ENCODE data around the gene DENND1B.

The DENND1B gene

GRCh38 chr1:197672347-197672746, 102.9 kb downstream of the DENND1B start:
- H3K4me1 Mint-ChIP-seq (ENCODE audit: low read depth) = peaks cover 15% of the 10 kb centered on the region
- no peaks in the 10 kb centered on the region for H3K9me3 Mint-ChIP-seq
- H3K4me3 Mint-ChIP-seq = no peak overlapping the region

GRCh38 chr1:197671920-197672319, 103.4 kb downstream of the DENND1B start:
- no peak overlapping the region for H3K27ac Mint-ChIP-seq
- H3K9me3 Mint-ChIP-seq = no peaks in the 10 kb centered on the region
- H3K4me1 Mint-ChIP-seq (ENCODE audit: low read depth) = peaks cover 11% of the 10 kb centered on the region
- H3K27me3 Mint-ChIP-seq = no peaks in the 10 kb centered on the region
- no peaks in the 10 kb centered on the region for H3K36me3 Mint-ChIP-seq (ENCODE audit: low read depth)
- no peak overlapping the region for H3K4me3 Mint-ChIP-seq

More at GRCh38 chr1:197672347-197672746, 102.9 kb downstream of the DENND1B start:
- Mint-ChIP-seq H3K27ac (no peak overlapping the region), H3K36me3 (ENCODE audit: low read depth) (no peaks in the 10 kb centered on the region), H3K27me3 (no peaks in the 10 kb centered on the region)

GRCh38 chr1:197671140-197671539, 104.1 kb downstream of the DENND1B start:
- Mint-ChIP-seq H3K9me3 (no peaks in the 10 kb centered on the region), H3K27me3 (no peaks in the 10 kb centered on the region), H3K27ac (no peak overlapping the region)

GRCh38 chr1:197666769-197667285, 108.5 kb downstream of the DENND1B start:
- Mint-ChIP-seq H3K4me3 (no peak overlapping the region), H3K36me3 (ENCODE audit: low read depth) (no peaks in the 10 kb centered on the region), H3K9me3 (no peaks in the 10 kb centered on the region), H3K27me3 (no peaks in the 10 kb centered on the region), H3K27ac (no peak overlapping the region), H3K4me1 (ENCODE audit: low read depth) (no peaks in the 10 kb centered on the region)

More at GRCh38 chr1:197671140-197671539, 104.1 kb downstream of the DENND1B start:
- H3K4me3 Mint-ChIP-seq = no peak overlapping the region
- H3K4me1 Mint-ChIP-seq (ENCODE audit: low read depth) = peaks cover 11% of the 10 kb centered on the region
- H3K36me3 Mint-ChIP-seq (ENCODE audit: low read depth) = no peaks in the 10 kb centered on the region

GRCh38 chr1:197664391-197664790, 110.9 kb downstream of the DENND1B start:
- Mint-ChIP-seq H3K27me3 (no peaks in the 10 kb centered on the region), H3K27ac (no peak overlapping the region), H3K36me3 (ENCODE audit: low read depth) (no peaks in the 10 kb centered on the region), H3K4me3 (no peak overlapping the region), H3K9me3 (no peaks in the 10 kb centered on the region), H3K4me1 (ENCODE audit: low read depth) (peaks cover 5% of the 10 kb centered on the region)

- H3K4me3 Mint-ChIP-seq = no peak overlapping the region
- no peaks in the 10 kb centered on the region for H3K9me3 Mint-ChIP-seq
- H3K36me3 Mint-ChIP-seq (ENCODE audit: low read depth) = no peaks in the 10 kb centered on the region
- H3K27ac Mint-ChIP-seq = no peak overlapping the region
- H3K4me1 Mint-ChIP-seq (ENCODE audit: low read depth) = peaks cover 7% of the 10 kb centered on the region
- no peaks in the 10 kb centered on the region for H3K27me3 Mint-ChIP-seq
Observed at GRCh38 chr1:197663162-197663953, 111.9 kb downstream of the DENND1B start.

- Mint-ChIP-seq H3K9me3 (no peaks in the 10 kb centered on the region), H3K27me3 (no peaks in the 10 kb centered on the region), H3K36me3 (ENCODE audit: low read depth) (peaks cover 18% of the 10 kb centered on the region), H3K4me1 (ENCODE audit: low read depth) (peaks cover 7% of the 10 kb centered on the region), H3K27ac (no peak overlapping the region), H3K4me3 (no peak overlapping the region)
Observed at GRCh38 chr1:197660389-197660788, 114.9 kb downstream of the DENND1B start.

- no peak overlapping the region for H3K27ac Mint-ChIP-seq
- H3K4me1 Mint-ChIP-seq (ENCODE audit: low read depth) = peaks cover 7% of the 10 kb centered on the region
- H3K9me3 Mint-ChIP-seq = no peaks in the 10 kb centered on the region
- H3K27me3 Mint-ChIP-seq = no peaks in the 10 kb centered on the region
- peaks cover 18% of the 10 kb centered on the region for H3K36me3 Mint-ChIP-seq (ENCODE audit: low read depth)
- H3K4me3 Mint-ChIP-seq = peak overlapping the region; percentile 39
Observed at GRCh38 chr1:197659171-197659570, 116.1 kb downstream of the DENND1B start.

- H3K27ac Mint-ChIP-seq = no peak overlapping the region
- H3K4me1 Mint-ChIP-seq (ENCODE audit: low read depth) = peaks cover 10% of the 10 kb centered on the region
- no peak overlapping the region for H3K4me3 Mint-ChIP-seq
- no peaks in the 10 kb centered on the region for H3K27me3 Mint-ChIP-seq
- H3K36me3 Mint-ChIP-seq (ENCODE audit: low read depth) = peaks cover 9% of the 10 kb centered on the region
- no peaks in the 10 kb centered on the region for H3K9me3 Mint-ChIP-seq
Observed at GRCh38 chr1:197649188-197649587, 126.1 kb downstream of the DENND1B start.

GRCh38 chr1:197638316-197638715, 137.0 kb downstream of the DENND1B start:
- peaks cover 32% of the 10 kb centered on the region for H3K36me3 Mint-ChIP-seq (ENCODE audit: low read depth)
- no peak overlapping the region for H3K4me3 Mint-ChIP-seq

GRCh38 chr1:197637406-197637805, 137.9 kb downstream of the DENND1B start:
- H3K4me3 Mint-ChIP-seq = no peak overlapping the region
- H3K36me3 Mint-ChIP-seq (ENCODE audit: low read depth) = peaks cover 37% of the 10 kb centered on the region
- H3K27ac Mint-ChIP-seq = no peak overlapping the region
- H3K9me3 Mint-ChIP-seq = no peaks in the 10 kb centered on the region
- no peaks in the 10 kb centered on the region for H3K4me1 Mint-ChIP-seq (ENCODE audit: low read depth)
- no peaks in the 10 kb centered on the region for H3K27me3 Mint-ChIP-seq

More at GRCh38 chr1:197638316-197638715, 137.0 kb downstream of the DENND1B start:
- Mint-ChIP-seq H3K4me1 (ENCODE audit: low read depth) (no peaks in the 10 kb centered on the region), H3K27ac (no peak overlapping the region), H3K9me3 (no peaks in the 10 kb centered on the region), H3K27me3 (no peaks in the 10 kb centered on the region)

- H3K27me3 Mint-ChIP-seq = no peaks in the 10 kb centered on the region
- peaks cover 34% of the 10 kb centered on the region for H3K36me3 Mint-ChIP-seq (ENCODE audit: low read depth)
- peaks cover 4% of the 10 kb centered on the region for H3K9me3 Mint-ChIP-seq
- no peak overlapping the region for H3K4me3 Mint-ChIP-seq
- H3K27ac Mint-ChIP-seq = no peak overlapping the region
- no peaks in the 10 kb centered on the region for H3K4me1 Mint-ChIP-seq (ENCODE audit: low read depth)
Observed at GRCh38 chr1:197633447-197634078, 141.7 kb downstream of the DENND1B start.

GRCh38 chr1:197632651-197633050, 142.6 kb downstream of the DENND1B start:
- no peak overlapping the region for H3K27ac Mint-ChIP-seq
- H3K36me3 Mint-ChIP-seq (ENCODE audit: low read depth) = peaks cover 40% of the 10 kb centered on the region
- H3K4me3 Mint-ChIP-seq = no peak overlapping the region
- H3K9me3 Mint-ChIP-seq = peaks cover 4% of the 10 kb centered on the region
- no peaks in the 10 kb centered on the region for H3K27me3 Mint-ChIP-seq
- no peaks in the 10 kb centered on the region for H3K4me1 Mint-ChIP-seq (ENCODE audit: low read depth)

- Mint-ChIP-seq H3K27ac (no peak overlapping the region), H3K27me3 (no peaks in the 10 kb centered on the region), H3K4me3 (no peak overlapping the region), H3K9me3 (peaks cover 4% of the 10 kb centered on the region), H3K36me3 (ENCODE audit: low read depth) (peaks cover 38% of the 10 kb centered on the region), H3K4me1 (ENCODE audit: low read depth) (no peaks in the 10 kb centered on the region)
Observed at GRCh38 chr1:197632005-197632404, 143.3 kb downstream of the DENND1B start.

GRCh38 chr1:197622371-197622770, 152.9 kb downstream of the DENND1B start:
- H3K27ac Mint-ChIP-seq = no peak overlapping the region
- no peaks in the 10 kb centered on the region for H3K27me3 Mint-ChIP-seq
- peaks cover 9% of the 10 kb centered on the region for H3K36me3 Mint-ChIP-seq (ENCODE audit: low read depth)
- no peaks in the 10 kb centered on the region for H3K9me3 Mint-ChIP-seq
- H3K4me3 Mint-ChIP-seq = no peak overlapping the region
- H3K4me1 Mint-ChIP-seq (ENCODE audit: low read depth) = no peaks in the 10 kb centered on the region

All from stimulated activated naive CD8-positive, alpha-beta T cell treated with anti-CD3 and anti-CD28 coated beads, Interleukin-15, Interleukin-2, amounts not matched to agents 100 ng/mL and 50 ng/mL, for 24 hours (primary cell).